HL-60 (cell line): ENCODE results near the gene SRSF1.

Experiments
- DNase-seq, 2 experiments: peaks; one replicate each; pipeline ENCODE4 v3.0.0-alpha.2; 2010 to 2020; ENCODE audit warnings: low read depth in 1 of 2, low spot score in 1 of 2
- H3K27ac ChIP-seq: fragments of 250-450 bp; sonication (Bioruptor Pico); replicated peaks from 2 replicates; pipeline ENCODE4 v1.5.1; 2020; ENCODE audit warnings: mild to moderate bottlenecking, moderate library complexity
- H3K27me3 ChIP-seq: fragments of 250-450 bp; sonication (Bioruptor Pico); 2 replicates; pipeline ENCODE4 v1.5.1; 2021; ENCODE audit warnings: mild to moderate bottlenecking, moderate library complexity; ENCODE audit not compliant: insufficient read depth, poor library complexity, severe bottlenecking
- H3K4me3 ChIP-seq: replicated peaks from 2 replicates; pipeline ENCODE4 v1.5.1; 2011; ENCODE audit warnings: mild to moderate bottlenecking, control low read depth, low read length; ENCODE audit not compliant: insufficient read depth
- CTCF ChIP-seq: IDR thresholded peaks from one replicate; pipeline ENCODE4 v1.5.1; 2011; ENCODE audit warnings: low read length, control low read depth, inconsistent platforms; ENCODE audit not compliant: insufficient read depth
- GABPA ChIP-seq: IDR thresholded peaks from 2 replicates; pipeline ENCODE4 v1.6.1; 2012; ENCODE audit warnings: low read depth
- POLR2AphosphoS5 ChIP-seq: IDR thresholded peaks from 2 replicates; pipeline ENCODE4 v1.6.1; 2012; ENCODE audit warnings: low read depth
- REST ChIP-seq: IDR thresholded peaks from 2 replicates; pipeline ENCODE4 v1.6.1; 2012; ENCODE audit warnings: low read depth; ENCODE audit not compliant: insufficient replicate concordance
- SPI1 ChIP-seq: IDR thresholded peaks from 2 replicates; pipeline ENCODE4 v1.6.1; 2012; ENCODE audit warnings: low read depth, mild to moderate bottlenecking, borderline replicate concordance

Gene SRSF1

GRCh38 chr17:57982452-57983170 is 24.4 kb downstream of the SRSF1 start:
- no peak for TF ChIP-seq CTCF
- no peak for TF ChIP-seq GABPA
- no peak for TF ChIP-seq REST
- no peak for TF ChIP-seq POLR2AphosphoS5
- TF ChIP-seq SPI1, result no peak

GRCh38 chr17:57980522-57980921 is 26.5 kb downstream of the SRSF1 start:
- H3K4me3 ChIP-seq, result no peak overlapping the region
- TF ChIP-seq GABPA (no peak), SPI1 (no peak), CTCF (no peak), POLR2AphosphoS5 (no peak), REST (no peak)
- no peaks in the 10 kb centered on the region for H3K27me3 ChIP-seq
- no peak overlapping the region for H3K27ac ChIP-seq
- no peak for DNase-seq

More at GRCh38 chr17:57982452-57983170, 24.4 kb downstream of the SRSF1 start:
- no peak overlapping the region for H3K27ac ChIP-seq
- no peaks in the 10 kb centered on the region for H3K27me3 ChIP-seq
- DNase-seq, result no peak
- no peak overlapping the region for H3K4me3 ChIP-seq

GRCh38 chr17:57979076-57979475 is 28.0 kb downstream of the SRSF1 start:
- Histone ChIP-seq H3K27ac (no peak overlapping the region), H3K27me3 (no peaks in the 10 kb centered on the region), H3K4me3 (no peak overlapping the region)
- no peak for TF ChIP-seq POLR2AphosphoS5
- TF ChIP-seq CTCF, result no peak
- TF ChIP-seq GABPA, result no peak
- TF ChIP-seq REST, result no peak
- no peak for TF ChIP-seq SPI1
- DNase-seq, result no peak
